Activated naive CD4-positive, alpha-beta T cell (primary cell): ENCODE results near the gene MFSD11.
A peak's percentile ranks its signal among the peaks of the same experiment; 100 is the strongest.
"Not testable (repeated sequence)": the region's sequence is repeated elsewhere in the genome, so short reads cannot be mapped to it uniquely, and the experiment has no call there.

Experiments used
- DNase-seq, 4 experiments: peaks; one replicate each; lab custom pipeline; 2025; lab: John Stamatoyannopoulos, UW

The MFSD11 gene

GRCh38 chr17:76709077-76709950, 28.6 kb upstream of the MFSD11 start:
- no peak for DNase-seq

DNA sequence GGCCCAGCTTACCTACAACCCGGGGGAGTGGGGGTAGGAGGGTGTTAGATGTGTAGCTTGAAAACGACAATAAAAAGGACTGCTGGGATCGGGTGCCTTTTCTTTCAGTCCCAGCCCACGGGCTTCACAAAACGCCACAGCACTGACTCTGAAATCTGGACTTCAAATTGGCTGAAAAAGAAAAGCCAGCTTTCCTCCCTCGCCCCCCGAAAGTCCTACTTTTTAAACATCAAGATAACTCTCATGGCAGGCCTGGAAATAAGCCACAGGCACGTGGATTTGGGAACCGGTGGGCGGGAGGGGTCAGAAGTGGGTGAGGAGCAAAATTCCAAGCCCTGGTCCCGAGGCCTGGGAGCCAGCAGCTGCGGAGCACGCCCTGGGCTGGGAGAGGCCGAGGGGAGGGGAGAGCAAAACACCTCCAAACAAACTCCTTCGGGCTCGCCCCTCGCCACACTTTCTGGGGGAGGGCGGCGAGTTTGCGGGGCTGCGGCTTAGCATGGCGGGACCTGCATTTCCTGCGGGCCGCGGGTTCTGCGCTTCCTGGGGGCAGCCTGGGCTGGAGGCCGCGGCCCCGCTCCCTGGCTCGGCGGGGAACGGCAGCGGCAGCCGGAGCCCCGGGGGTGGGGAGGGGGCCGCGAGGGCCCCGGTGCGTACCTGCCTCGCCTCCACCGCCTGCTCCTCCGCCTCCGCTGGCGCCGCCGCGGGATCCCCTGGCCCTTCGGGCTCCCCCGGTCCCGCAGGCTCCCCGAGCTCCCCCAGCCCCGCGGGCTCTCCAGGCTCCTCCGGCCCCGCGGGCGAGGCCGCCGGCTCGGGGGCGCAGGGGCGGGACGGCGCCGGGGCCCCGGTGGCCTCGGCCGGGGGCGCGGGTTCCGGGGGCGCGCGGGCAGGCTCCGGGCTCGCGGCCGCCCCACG, 27.7 kb upstream of the MFSD11 start:
- not testable (repeated sequence) for DNase-seq

DNA sequence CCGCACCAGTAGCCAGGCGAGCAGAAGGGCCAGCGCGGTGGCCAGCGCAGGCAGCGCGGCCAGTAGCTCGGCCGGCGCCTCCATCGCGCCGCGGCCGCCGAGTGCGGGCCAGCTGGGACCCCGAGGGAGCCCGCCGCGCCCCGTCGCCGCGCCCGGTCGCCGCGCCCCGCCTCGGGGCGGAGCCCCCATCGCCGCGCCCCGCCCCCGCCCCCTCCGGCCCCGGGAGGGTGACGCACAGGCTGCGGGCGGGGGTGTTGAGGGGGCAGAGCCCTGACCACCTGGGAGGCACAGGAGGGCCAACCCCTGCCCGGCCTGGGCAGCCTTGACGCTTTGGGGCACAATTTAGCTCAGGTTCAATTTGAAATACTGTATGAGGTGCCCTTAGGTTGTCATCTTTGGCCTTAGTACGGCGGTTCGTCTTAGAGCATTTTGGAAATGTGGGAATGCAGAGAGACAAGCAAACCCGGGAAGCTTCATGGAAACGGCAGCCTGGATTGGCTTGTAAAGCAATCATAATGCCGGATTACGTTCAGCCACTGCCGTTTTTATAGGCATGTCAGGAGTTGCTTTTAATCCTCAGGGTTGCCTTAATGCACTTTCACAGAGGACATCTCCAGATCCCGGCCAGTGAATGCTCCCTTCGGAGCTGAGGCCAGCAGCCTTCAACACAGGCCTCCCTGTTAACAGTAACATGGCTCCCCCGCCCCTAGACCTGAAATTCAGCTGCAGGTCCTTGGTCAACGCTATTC, 26.9 kb upstream of the MFSD11 start, which contains the start of gene MXRA7:
Gene MXRA7 (minus strand): TSS at position 103 of the 749 bp plus-strand sequence. CDS start 19 bp downstream, at position 84.
- DNase-seq, result peak in 2 of 4 experiments; percentile 30 to 54

DNA sequence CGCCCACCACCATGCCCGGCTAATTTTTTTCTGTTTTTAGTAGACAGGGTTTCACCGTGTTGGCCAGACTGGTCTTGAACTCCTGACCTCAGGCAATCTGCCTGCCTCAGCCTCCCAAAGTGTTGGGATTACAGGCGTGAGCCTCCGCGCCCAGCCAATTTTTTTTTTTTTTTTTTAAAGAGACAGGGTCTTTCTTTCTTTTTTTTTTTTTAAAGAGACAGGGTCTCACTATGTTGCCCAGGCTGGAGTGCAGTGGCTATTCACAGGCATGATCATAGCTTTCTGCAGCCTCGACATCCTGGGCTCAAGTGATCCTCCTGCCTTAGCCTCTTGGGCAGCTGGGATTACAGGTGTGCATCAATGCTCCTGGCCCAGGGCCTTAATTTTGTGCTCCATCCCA, 25.6 kb upstream of the MFSD11 start:
- not testable (repeated sequence) for DNase-seq

DNA sequence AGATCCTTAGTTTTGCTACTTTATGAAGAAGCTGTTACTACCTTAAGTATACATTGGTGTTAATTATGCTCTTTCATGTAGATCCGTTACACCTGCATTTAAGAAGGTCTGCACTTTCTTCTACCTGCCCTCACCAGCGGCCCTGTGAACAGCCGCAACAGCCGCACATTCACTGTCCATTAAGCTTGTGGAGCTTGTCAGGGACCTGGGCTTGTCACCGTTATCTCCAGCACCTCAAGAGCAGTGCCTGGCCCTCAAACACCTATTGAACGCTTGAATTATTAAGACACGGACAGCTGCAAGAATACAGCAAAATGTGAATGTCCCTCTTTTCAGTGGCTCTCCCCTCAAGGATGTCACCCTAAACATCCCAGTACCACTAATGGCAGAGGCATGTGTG, 24.2 kb upstream of the MFSD11 start:
- DNase-seq, result no peak

- no peak for DNase-seq
These were observed 23.6 kb upstream of the MFSD11 start for GRCh38 chr17:76714336-76714735.

GRCh38 chr17:76714822-76715495, 23.0 kb upstream of the MFSD11 start:
- peak; percentile 49 to 74 (median 70) for DNase-seq

DNA sequence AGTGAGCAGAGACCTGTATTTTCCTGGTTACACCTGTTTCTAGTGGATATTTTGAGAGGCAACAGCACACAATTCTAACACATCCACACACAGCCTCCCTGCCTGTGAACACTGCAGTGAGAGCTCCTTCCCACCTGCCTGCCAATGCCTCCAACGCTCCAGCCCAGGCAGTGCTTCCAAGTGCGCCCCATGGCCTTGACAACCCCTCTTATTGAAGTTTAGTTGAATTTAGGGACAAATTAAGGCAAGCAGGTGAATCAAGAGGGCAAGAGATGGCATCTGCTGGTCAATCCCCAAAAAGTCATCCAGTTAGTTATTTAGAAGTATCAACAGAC, 22.5 kb upstream of the MFSD11 start:
- DNase-seq, result no peak

GRCh38 chr17:76716146-76716838, 21.6 kb upstream of the MFSD11 start:
- peak in 1 of 4 experiments; percentile 18 for DNase-seq

GRCh38 chr17:76716839-76717215, 21.1 kb upstream of the MFSD11 start:
- no peak for DNase-seq

DNA sequence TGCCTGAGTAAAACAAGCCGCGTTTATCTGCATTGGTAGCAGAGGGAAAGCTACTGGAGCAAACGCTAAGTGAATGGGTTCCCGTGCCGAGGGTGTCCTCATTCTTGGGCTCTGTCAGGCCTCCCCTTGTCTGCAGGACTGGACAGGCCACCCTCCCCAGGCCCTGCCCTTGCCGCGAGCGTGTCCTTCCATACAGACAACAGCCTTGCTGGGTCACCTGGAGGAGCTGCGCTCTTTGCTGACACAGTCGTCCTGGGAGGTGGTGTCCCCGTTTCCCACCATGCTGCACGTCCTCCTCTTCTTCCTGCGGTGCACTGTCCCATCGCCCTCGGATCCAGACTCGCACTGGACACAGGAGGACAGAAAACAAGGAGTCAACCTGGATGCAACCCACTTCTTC, 19.4 kb upstream of the MFSD11 start:
- no peak for DNase-seq

GRCh38 chr17:76720211-76720610, 17.7 kb upstream of the MFSD11 start:
- no peak for DNase-seq

DNA sequence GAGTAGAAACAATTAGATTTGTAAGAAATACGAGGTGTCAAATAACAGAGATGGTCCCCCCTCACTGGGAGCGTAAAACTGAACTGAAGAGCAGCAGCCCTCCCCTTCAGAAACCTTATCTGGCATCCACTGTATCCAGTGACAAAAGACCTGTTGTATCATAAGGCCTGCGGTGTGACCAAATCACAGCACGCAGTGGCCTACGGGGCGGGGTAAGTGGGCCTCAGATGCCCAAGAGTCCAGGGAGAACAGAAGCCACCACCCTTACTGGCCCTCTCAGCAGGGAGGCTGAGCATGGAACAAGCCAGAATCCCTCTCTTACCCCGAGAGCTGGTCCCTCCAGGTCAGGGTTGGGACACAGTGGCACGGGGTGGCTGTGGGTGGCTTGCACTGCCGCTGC, 17.0 kb upstream of the MFSD11 start:
- no peak for DNase-seq

- DNase-seq, result no peak
These were observed 16.5 kb upstream of the MFSD11 start for GRCh38 chr17:76721463-76721862.

DNA sequence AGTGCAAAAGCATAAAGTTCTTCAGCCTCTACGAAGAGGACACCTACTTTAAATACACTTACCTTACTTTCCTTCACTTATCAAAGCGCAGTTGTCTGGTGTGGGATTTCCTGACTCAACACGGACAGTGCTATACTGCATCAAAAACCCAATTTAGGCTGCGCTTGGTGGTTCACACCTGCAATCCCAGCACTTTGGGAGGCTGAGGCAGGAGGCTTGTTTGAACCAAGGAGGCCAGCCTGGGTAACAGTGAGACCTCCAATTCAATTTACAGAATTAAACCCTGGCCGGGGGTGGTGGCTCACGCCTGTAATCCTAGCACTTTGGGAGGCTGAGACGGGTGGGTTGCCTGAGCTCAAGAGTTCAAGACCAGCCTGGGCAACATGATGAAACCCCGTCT, 15.6 kb upstream of the MFSD11 start:
- DNase-seq, result no peak

DNA sequence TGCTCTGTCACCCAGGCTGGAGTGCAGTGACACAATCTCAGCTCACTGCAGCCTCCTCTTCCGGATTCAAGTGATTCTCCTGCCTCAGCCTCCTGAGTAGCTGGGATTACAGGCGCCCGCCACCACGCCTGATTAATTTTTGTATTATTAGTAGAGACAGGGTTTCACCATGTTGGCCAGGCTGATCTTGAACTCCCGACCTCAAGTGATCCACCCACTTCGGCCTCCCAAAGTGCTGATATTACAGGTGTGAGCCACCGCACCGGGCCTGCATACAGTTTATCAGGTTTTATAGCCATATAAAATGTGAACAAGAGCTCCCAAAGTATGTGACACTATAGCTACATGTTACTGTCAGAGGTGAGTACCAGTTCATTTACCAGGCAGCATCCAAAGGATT, 14.9 kb upstream of the MFSD11 start:
- not testable (repeated sequence) for DNase-seq

- no peak for DNase-seq
These were observed 14.1 kb upstream of the MFSD11 start for GRCh38 chr17:76723812-76724211.

DNA sequence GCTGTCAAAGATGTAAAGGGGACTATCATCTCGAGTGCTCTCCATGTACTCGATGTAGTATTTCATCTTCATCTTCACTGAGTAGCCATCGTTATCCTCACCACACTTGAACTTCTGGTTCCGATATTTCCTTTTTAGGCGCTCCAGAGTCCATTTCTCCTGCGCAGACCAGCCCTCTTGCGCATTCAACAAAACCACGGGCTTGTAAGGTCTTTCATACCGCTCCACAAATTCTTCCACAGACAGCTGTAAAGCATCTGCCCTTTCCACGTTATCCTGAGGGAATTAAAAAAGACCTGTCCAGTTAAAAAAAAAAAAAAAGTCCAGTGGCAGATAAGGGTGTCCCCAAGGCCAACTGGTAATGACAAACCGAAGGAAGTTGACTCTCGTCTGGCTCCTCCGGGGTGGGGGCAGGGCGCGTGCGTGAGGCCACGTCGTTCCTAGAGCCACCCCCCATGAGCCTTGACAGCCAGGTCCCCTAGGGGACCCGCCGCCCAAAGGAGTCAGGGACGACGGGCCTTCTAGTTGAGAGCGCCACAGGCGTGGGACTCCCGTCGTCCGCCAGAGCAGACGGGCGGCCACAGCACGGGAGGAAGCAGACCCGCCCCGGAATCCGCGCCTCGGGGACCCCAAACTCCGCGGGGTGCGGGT, 12.2 kb upstream of the MFSD11 start:
- DNase-seq, result peak; percentile 42 to 63 (median 42)

GRCh38 chr17:76726231-76726775, 11.6 kb upstream of the MFSD11 start, which contains the start of gene JMJD6:
TSS of gene JMJD6 (minus strand) at chr17:76726606. CDS start at chr17:76726475, 131 bp downstream.
- DNase-seq, result peak; percentile 82 to 90 (median 87)
